GM19324 (cell line): ENCODE data around the gene MRPS12.
"Not testable (repeated sequence)": the region's sequence is repeated elsewhere in the genome, so short reads cannot be mapped to it uniquely, and the experiment has no call there.

Source experiments
- ATAC-seq: cut with Tn5 transposase; IDR thresholded peaks from one replicate; pipeline ENCODE4 v1.9.1; 2021; ENCODE audit warnings: mild to moderate bottlenecking, moderate library complexity; ENCODE audit not compliant: unreplicated experiment, low FRiP score

Gene MRPS12

DNA sequence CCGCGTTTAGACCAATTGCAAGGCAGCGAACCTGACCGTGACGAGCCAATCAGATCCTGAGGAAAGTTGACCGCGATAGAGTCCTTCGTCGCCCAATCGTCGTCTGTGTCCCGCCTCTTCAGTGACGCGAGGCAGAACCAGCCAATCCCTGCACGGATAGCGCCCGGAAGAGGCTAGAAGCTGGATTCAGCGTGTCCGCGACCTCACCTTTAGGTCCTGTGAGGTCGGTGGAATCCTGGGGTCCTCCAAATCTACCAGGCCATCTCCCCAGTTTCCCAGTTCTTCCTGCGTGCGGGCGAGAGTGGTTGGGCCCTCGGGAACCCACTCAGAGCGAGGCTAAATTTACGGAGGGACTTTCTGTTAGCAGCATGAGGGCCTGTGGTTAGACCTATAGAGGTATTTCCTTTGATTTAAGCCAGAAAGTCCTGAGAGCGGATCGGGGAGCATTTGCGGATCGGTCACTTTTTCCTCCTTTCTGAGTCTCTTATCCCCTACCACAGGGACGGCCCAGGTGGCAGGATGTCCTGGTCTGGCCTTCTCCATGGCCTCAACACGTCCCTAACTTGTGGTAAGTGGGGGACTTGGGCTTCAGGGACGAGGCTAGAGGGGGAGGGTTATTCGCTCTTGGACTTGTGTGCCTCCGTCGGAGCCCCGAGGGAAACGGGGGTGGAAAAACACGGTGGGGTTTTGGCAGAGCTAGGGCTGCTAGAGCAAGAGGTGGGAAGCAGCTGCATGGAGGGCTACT lies at the start of gene MRPS12:
TSS of gene MRPS12 (plus strand) at position 169 of the 745 bp plus-strand sequence. CDS start at position 520, 351 bp downstream.
- ATAC-seq: peak; percentile 96

DNA sequence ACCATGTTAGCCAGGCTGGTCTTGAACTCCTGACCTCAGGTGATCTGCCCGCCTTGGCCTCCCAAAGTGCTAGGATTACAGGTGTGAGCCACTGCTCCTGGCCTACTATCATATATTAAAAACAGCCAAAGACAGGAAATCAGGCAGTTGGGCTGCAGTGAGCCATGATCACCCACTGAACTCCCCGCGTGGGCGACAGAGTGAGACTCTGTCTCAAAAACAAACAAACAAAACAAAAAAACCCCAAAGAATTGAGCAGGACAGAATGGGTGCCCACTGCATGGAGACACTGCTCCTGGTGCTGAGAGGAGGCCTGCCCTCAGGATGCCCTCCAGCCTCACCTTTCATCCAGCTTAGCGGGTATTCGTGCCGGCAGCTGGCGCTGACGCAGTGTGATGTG lies 47.5 kb upstream of the MRPS12 start:
- ATAC-seq: no peak

DNA sequence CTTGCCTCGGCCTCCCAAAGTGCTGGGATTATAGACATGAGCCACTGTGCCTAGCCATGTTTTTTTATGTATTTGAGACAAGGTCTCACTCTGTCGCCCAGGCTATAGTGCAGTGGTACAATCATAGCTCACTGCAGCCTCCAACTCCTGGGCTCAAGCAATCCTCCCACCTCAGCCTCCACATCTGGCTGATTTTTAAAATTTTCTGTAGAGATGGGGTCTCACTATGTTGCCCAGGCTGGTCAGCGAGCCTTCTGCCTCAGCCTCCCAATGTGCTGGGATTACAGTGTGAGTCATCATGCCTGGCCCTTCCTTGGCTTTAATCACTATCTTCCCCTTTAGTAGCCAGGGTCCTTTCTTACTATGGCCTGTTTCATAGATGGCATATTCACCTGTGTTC lies 46.1 kb upstream of the MRPS12 start:
- not testable (repeated sequence) for ATAC-seq

DNA sequence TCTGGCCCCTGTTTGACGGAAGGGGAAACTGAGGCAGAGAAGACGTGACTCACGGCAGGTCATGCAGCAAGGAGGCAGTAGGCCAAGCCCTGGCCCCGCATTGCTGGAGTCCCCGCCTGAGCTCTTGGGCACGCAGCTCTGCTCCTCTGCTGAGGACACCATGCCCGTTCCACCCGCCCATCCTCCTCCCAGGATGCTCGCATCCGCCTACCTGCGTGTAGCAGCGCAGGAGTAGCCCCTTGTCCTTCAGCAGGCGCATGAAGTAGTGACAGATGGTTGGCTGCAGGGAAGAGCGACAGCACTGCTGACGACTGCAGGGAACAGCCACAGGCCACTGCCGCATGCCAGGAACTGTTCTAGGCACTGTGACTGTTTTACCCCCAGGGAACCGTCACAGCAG lies 41.9 kb upstream of the MRPS12 start:
- ATAC-seq: no peak

DNA sequence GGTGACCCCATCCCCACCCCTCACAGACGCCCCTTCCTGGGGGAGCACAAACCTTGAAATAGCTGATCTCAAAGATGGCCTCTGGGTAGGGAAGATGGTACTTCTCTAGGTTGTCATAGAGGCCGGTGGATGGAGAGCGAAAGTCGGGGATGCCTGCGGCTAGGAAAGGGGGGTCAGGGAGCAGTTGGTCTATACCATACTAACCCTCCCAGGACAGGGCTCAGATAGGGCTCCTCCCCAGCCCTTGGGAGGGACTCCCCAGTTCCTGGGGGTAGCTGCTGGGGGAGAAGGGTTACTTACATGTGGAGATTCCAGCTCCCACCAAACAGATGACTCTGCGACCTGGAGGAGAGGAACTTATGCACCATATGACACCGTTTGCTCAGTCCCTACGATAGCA lies 40.9 kb upstream of the MRPS12 start:
- ATAC-seq: no peak

DNA sequence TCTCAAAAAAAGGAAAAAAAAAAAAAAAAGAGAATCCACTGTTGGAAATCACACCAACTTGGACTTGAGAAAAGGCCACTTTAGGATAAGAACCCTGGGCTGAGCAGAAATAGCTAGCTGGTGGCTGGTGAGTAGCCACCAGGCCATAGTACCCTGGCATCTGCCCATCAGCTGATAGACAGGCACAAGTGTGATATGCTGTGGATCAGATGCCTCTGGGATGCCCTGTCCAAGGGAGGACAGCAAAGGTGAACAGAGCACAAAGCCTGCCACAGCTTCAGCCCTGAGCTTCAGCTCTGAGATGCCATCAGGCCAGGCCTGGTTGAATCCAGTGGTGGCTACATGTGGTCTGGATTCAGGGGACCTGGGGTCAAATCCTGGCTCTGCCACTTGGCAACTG lies 40.1 kb upstream of the MRPS12 start:
- no peak for ATAC-seq

DNA sequence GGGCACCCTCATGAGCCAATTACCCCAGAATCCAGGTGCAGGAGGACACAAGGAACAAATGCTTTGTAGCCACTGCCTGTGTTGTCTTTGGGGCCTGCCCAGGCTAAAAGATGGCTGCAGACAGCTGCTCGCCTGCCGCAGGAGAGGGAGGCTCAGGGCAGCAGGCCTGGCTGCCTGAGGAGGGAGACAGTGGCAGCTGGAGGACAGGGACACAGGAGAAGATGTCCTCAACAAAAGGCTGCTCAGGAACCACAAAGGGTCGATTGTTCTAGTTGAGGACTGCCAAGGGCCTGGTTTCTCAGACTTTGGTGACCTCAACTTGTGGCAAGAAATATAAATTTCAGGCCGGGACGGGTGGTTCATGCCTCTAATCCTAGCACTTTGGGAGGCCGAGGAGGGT lies 39.0 kb upstream of the MRPS12 start:
- ATAC-seq: no peak

DNA sequence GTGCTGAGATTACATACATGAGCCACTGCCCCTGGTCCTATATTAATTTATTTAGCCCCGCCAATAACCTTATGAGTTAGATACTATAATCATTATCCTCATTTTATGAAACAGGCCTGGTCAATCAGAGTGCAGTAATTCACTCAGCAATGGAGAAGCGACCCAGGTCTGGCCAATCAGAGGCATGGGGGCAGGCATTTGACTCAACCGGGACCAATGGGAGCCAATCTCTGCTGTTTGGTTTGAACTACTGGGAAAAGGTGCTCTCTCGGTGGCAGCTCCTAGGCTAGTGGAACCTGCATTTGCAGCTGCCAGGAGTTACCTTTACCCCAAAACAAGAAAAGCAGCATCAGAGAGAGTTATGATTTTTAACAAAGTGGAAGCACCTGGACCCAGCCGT lies 37.9 kb upstream of the MRPS12 start:
- no peak for ATAC-seq

DNA sequence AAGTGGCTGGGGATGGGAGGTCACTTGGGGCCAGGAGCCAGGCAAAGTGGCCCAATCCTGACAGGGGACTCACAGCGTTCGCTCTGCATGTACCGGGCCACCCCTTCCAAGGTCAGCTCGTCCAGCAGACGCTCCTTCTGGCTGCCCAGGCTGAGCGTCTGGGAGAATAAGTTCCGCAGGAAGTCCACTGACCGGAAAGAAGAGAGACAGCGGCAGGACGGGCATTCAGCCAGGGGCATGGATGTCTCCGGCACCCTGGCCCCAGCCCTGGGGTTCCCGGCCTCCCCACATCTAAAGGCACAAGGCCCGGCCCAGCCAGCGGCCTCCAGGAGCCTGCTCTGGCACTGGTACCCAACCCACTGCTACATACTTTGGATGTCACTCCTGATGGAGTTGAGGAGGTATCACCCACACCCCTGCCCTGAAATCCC lies 37.4 kb upstream of the MRPS12 start:
- no peak for ATAC-seq

DNA sequence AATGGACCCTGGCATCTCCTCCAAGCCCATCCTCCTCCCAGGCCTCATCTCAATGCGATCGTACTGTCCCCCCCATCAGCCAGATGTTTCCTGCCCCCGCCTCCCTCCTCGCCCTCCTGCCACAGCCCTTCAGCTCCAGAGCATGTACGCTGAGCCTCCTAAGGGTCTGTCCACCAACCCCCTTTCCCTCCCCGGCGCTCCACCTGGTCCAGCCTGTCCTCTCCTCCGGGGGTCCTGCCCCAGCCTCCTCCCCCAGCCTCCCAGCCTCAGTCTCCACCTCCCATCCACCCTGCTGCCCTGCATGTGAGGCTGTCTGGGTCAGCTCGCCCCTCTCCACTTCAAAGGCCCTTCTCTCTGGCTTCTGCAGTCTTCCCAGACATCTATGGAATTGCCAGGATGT lies 35.8 kb upstream of the MRPS12 start:
- no peak for ATAC-seq

DNA sequence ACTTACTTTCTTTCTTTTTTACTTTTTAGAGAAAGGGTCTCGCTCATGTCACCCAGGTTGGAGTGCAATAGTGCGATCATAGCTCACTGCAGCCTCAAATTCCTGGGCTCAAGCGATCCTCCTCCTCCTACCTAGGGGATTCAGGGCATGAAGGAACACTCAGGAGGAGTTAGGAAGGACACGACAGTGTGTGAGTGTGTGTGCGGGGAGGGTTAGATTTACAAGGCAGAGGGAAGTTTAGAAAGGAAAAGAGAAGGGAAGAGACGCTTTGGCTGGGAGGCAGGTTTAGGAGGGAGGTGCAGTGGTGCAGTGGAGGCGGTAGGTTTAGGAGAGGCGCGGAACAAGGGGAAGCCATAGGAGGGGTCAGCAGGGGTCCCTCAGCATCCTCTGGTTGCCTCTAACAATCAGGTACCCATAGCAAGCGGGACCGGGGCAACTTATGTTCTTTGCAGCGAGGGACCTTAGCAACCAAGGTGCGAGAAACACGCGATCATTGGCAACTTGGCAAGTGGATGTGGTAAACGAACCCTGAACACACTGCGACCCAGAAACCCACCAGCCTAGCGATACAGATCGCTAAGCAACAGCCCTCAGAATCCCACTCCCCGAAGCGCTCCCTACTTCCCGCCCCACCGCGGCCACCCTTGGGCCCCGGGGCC lies 31.8 kb upstream of the MRPS12 start:
- peak; percentile 2 for ATAC-seq

DNA sequence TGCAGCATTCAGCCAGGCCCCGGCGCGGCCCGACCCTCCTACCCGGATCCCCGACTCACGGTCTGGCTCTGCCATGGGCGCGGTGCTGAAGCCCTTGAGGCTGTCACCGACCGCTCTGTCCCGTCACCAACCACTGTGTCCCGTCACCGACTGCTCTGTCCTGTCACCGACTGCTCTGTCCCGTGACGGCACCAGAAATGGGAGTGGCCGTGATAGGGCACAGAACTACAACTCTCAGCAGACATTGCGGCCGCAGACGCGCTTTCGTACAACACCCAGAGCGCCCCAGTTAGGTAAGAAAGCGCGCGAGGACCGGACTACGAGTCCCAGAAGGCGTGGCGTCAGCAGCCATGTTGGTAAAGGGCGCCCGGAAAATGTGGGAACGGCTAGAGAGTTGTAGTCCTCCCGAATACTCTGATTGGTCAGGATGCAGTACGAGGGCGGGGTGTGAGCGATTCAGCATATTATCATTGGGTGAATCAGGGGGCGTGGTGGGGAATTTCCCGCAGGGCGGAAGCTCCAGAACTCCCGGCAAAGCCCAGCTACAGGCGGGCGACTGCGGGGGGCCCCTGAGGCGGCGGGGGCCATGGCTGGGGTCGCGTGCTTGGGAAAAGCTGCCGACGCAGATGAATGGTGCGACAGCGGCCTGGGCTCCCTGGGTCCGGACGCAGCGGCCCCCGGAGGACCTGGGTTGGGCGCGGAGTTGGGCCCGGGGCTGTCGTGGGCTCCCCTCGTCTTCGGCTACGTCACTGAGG lies 31.1 kb upstream of the MRPS12 start, which contains the start of the genes NFKBIB and SIRT2:
TSS of gene NFKBIB (plus strand) at position 523 of the 755 bp plus-strand sequence. CDS start at position 587, 64 bp downstream.
TSS of gene SIRT2 (minus strand) at position 172 of the 755 bp plus-strand sequence. CDS start at position 75, 97 bp downstream.
- ATAC-seq: peak; percentile 94

DNA sequence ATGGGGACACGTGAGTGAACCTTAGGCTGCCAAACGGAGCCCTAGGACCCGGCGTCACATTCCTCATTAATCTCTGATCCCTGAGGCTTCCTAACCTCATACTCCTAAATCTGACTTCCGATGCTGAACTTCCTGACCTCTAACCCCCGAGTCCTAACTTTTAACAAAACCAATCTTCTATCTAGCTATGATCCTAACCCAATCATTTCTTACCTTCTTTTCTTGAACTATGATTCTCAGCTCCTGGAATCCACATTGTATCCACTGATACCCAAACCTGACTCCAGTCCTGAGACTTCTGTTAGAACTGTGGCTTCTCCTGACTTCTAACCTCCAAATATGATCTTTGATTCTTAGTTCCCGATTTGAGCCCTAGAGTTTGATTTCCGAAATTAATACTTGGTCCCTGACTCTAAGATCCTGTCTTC lies 30.5 kb upstream of the MRPS12 start:
- ATAC-seq: no peak

DNA sequence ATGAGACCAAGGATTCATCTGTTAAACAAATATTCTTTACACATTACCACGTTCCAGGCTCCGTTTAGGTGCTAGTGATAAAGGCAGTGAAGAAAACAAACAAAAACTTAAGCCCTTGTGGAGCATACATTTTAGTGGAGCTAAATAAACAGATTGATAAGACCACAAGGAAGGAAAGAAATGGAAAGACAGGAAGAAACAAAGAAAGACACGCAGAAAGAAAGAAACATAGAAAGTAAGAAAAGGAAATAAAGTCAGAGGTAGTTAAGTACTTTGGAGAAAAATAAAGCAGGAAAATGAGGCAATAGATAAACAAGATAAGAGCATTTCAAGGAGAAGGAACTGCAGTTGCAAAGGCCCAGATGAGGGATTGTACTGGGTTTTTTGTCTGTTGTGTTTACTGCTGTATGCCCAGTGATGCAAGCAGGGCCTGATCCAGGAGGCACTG lies 30.0 kb upstream of the MRPS12 start:
- ATAC-seq: no peak

DNA sequence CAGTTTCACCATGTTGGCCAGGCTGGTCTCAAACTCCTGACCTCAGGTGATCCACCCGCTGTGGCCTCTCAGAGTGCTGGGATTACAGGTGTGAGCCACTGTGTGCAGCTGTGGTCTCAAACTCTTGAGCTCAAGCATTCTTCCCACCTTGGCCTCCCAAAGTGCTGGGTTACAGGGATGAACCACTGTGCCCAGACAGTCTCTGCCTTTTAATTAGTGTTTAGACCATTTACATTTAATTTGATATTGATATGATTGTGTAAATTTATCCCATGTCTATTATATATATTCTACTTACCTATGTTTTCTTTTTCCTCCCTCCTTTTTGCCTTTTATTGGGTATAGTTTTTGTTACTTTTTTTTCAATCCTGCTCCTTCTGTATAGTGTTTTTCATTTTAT lies 29.1 kb upstream of the MRPS12 start:
- ATAC-seq: no peak

DNA sequence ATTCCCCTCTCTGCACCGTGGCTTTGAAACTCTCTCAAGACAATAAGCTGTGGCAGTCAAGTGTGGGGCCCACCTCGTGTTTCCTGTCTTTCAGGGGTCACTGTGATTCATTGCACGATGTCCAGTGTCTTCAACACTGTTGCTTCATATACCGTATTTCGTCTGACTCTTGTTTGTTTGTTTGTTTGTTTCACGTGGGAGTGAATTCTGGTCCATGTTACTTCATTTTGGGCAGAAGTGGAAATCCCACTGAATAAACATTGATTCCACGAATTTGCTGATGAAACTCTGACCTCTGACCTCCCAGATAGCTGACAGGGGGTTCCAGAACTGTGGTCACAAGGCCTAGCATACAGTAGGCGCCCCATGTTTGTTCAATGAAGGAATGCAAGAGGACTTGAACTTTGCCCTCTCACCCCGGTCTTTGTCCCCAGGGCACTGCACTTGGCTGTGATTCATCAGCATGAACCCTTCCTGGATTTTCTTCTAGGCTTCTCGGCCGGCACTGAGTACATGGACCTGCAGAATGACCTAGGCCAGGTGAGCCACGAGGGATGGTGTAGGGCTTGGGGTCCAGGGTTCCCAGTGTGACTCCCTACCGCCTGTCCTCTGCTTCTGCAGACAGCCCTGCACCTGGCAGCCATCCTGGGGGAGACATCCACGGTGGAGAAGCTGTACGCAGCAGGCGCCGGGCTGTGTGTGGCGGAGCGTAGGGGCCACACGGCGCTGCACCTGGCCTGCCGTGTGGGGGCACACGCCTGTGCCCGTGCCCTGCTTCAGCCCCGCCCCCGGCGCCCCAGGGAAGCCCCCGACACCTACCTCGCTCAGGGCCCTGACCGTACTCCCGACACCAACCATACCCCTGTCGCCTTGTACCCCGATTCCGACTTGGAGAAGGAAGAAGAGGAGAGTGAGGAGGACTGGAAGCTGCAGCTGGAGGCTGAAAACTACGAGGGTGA lies 25.9 kb upstream of the MRPS12 start:
- no peak for ATAC-seq

DNA sequence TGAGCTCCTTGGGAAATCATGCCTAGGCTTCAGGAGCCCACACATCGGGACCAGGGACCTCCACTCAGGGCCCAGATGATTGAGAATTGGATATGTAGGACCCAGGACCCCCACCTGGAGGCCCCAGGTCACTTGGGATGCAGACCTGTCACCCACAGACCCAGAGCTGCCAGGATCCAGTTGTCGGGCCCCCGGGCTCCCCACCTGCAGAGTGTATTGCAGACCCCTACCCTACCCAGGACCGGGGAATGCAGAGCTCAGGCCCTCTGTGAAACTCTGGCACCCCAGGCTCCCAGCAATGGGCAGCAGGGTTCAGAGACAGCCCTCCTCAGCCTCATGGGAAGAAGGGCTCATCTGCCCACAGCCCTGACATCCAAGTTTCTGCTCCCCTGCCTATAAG lies 25.1 kb upstream of the MRPS12 start:
- no peak for ATAC-seq

DNA sequence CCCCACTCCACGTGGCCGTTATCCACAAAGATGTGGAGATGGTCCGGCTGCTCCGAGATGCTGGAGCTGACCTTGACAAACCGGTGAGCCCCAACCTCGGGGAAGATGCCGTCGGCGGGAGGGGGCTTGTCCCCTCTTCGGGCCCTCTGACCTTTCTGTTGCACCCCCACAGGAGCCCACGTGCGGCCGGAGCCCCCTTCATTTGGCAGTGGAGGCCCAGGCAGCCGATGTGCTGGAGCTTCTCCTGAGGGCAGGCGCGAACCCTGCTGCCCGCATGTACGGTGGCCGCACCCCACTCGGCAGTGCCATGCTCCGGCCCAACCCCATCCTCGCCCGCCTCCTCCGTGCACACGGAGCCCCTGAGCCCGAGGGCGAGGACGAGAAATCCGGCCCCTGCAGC lies 23.5 kb upstream of the MRPS12 start:
- no peak for ATAC-seq

DNA sequence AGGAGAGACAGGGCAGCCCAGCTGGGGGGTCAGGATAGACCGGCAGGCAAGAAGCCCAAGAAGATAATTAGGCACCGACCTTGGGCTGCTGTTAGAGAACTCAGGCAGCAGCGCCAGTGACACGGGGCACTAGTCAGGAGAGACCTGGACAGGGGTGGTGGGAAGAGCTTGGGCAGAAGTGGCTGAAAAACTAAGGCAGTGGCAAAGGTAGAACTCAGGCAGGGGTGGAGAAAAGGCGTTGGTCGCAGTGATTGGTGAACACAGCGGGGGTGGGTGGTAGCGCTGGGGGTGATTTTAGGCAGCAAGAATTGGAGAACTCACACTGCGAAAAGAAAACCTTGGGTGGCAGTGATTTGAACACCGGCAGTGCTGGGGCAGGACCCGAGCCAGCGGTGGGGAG lies 23.1 kb upstream of the MRPS12 start:
- ATAC-seq: no peak

DNA sequence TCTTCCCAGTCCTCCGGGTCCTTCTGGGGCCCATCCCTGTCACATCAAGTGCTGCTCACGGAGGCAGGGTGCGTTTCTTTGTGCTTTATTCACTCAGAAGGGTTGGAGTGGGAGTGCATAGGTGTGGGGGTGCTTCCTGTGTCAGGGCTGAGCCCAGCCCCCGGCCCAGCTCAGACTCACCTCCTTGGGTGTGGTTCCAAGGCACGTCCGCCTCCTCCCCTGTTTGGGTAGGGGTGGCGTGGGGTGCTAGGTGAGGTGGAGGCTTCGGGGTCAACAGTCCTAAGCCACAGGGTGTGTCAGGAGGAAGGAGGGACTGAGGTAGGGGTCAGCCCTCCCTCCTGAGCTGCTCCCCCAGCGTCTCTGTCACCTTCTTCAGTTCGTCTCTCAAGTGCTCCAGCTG lies 21.8 kb upstream of the MRPS12 start:
- no peak for ATAC-seq
